Stimulated activated CD8-positive, alpha-beta memory T cell treated with anti-CD3 and anti-CD28 coated beads, Interleukin-12 subunit alpha, Interleukin-12 subunit beta, amount 100 ng/mL, for 24 hours (primary cell): ENCODE results near the gene KCNQ1.

Experiments used
- DNase-seq: peaks from one replicate; pipeline ENCODE4 v3.0.0-alpha.2; 2020; ENCODE audit errors: extremely low read depth

Gene KCNQ1

GRCh38 chr11:2716376-2717095, 271.7 kb downstream of the KCNQ1 start:
- no peak for DNase-seq

- no peak for DNase-seq
These were observed 272.9 kb downstream of the KCNQ1 start for GRCh38 chr11:2717561-2718325.

- no peak for DNase-seq
These were observed 274.1 kb downstream of the KCNQ1 start for GRCh38 chr11:2718817-2719438.

GRCh38 chr11:2719831-2720590, 275.2 kb downstream of the KCNQ1 start:
- DNase-seq: no peak

- DNase-seq: no peak
These were observed 276.6 kb downstream of the KCNQ1 start for GRCh38 chr11:2721210-2721916.

GRCh38 chr11:2722955-2723354, 278.1 kb downstream of the KCNQ1 start:
- no peak for DNase-seq

- no peak for DNase-seq
These were observed 279.3 kb downstream of the KCNQ1 start for GRCh38 chr11:2724104-2724503.

- DNase-seq: no peak
These were observed 280.0 kb downstream of the KCNQ1 start for GRCh38 chr11:2724653-2725367.

GRCh38 chr11:2725368-2726300, 280.8 kb downstream of the KCNQ1 start:
- DNase-seq: no peak

GRCh38 chr11:2726964-2727363, 282.2 kb downstream of the KCNQ1 start:
- no peak for DNase-seq

GRCh38 chr11:2728128-2728662, 283.4 kb downstream of the KCNQ1 start:
- DNase-seq: no peak

GRCh38 chr11:2728663-2729332, 284.0 kb downstream of the KCNQ1 start:
- no peak for DNase-seq

- DNase-seq: no peak
These were observed 285.0 kb downstream of the KCNQ1 start for GRCh38 chr11:2729841-2730240.

- no peak for DNase-seq
These were observed 285.7 kb downstream of the KCNQ1 start for GRCh38 chr11:2730272-2731129.

- no peak for DNase-seq
These were observed 286.6 kb downstream of the KCNQ1 start for GRCh38 chr11:2731130-2732125.

GRCh38 chr11:2732261-2732939, 287.6 kb downstream of the KCNQ1 start:
- no peak for DNase-seq
